OCI-LY1 (cell line): ENCODE data around the gene NF2.

Source experiments
- H2AFZ ChIP-seq: fragments of 200-600 bp; sonication (generic), shearing (Covaris generic); 2 replicates; pipeline ENCODE4 v1.6.0; 2014; ENCODE audit warnings: antibody characterized with exemption, mild to moderate bottlenecking, low read length
- H3F3A ChIP-seq: fragments of 200-600 bp; sonication (generic), shearing (Covaris generic); 2 replicates; pipeline ENCODE4 v1.6.0; 2014; ENCODE audit warnings: mild to moderate bottlenecking, antibody characterized with exemption, low read length, moderate library complexity; ENCODE audit not compliant: insufficient read depth
- H3K27ac ChIP-seq: fragments of 200-600 bp; sonication (generic); 2 replicates; pipeline ENCODE4 v1.5.1; 2014; ENCODE audit warnings: low read length, mixed run types, mild to moderate bottlenecking, low read depth; ENCODE audit not compliant: poor library complexity, severe bottlenecking
- H3K27me3 ChIP-seq: fragments of 200-600 bp; sonication (generic); 2 replicates; pipeline ENCODE4 v1.6.0; 2014; ENCODE audit warnings: antibody characterized with exemption, mild to moderate bottlenecking, low read length, moderate library complexity; ENCODE audit not compliant: insufficient read depth
- H3K36me3 ChIP-seq: fragments of 200-600 bp; sonication (generic); 2 replicates; pipeline ENCODE4 v1.6.1; 2014; ENCODE audit warnings: mild to moderate bottlenecking, antibody characterized with exemption, low read length, moderate library complexity, mixed read lengths; ENCODE audit not compliant: insufficient read depth
- H3K4me1 ChIP-seq: fragments of 200-600 bp; sonication (generic); 2 replicates; pipeline ENCODE4 v1.5.1; 2014; ENCODE audit warnings: mild to moderate bottlenecking, low read length, moderate library complexity; ENCODE audit not compliant: insufficient read depth, severe bottlenecking
- H3K4me2 ChIP-seq: fragments of 200-600 bp; sonication (generic), shearing (Covaris generic); 2 replicates; pipeline ENCODE4 v1.6.1; 2014; ENCODE audit warnings: low read length
- H3K4me3 ChIP-seq: fragments of 200-600 bp; sonication (generic); 2 replicates; pipeline ENCODE4 v1.5.1; 2014; ENCODE audit warnings: low read length, low read depth, mild to moderate bottlenecking, mixed read lengths; ENCODE audit not compliant: poor library complexity, severe bottlenecking
- H3K79me2 ChIP-seq: fragments of 200-600 bp; shearing (Covaris generic); 2 replicates; pipeline ENCODE4 v1.6.1; 2016; ENCODE audit warnings: mixed run types, low read length, mixed read lengths; ENCODE audit not compliant: insufficient read depth
- H3K9ac ChIP-seq: fragments of 200-600 bp; sonication (generic), shearing (Covaris generic); 2 replicates; pipeline ENCODE4 v1.6.1; 2014; ENCODE audit warnings: mild to moderate bottlenecking, low read length, mixed read lengths
- H3K9me2 ChIP-seq: fragments of 200-600 bp; sonication (generic), shearing (Covaris generic); 2 replicates; pipeline ENCODE4 v1.6.1; 2014; ENCODE audit warnings: low read depth, mild to moderate bottlenecking, low read length, mixed read lengths
- H3K9me3 ChIP-seq: fragments of 200-600 bp; shearing (Covaris generic); 2 replicates; pipeline ENCODE4 v1.6.1; 2014; ENCODE audit warnings: low read length, mixed read lengths
- H4K20me1 ChIP-seq: fragments of 200-600 bp; sonication (generic), shearing (Covaris generic); 2 replicates; pipeline ENCODE4 v1.6.0; 2016; ENCODE audit warnings: mild to moderate bottlenecking, low read length; ENCODE audit not compliant: insufficient read depth
- CTCF ChIP-seq: fragments of 200-600 bp; sonication (generic), shearing (Covaris generic); IDR thresholded peaks from 2 replicates; pipeline ENCODE4 v1.5.1; 2017; ENCODE audit warnings: mild to moderate bottlenecking, antibody characterized with exemption, low read length, moderate library complexity, mixed read lengths
- EZH2 ChIP-seq: fragments of 200-600 bp; sonication (generic), shearing (Covaris generic); IDR thresholded peaks from 2 replicates; pipeline ENCODE4 v1.8.0; 2017; ENCODE audit warnings: borderline replicate concordance, mixed run types, mild to moderate bottlenecking, antibody characterized with exemption, low read length, moderate library complexity, mixed read lengths

NF2 gene

GRCh38 chr22:29647954-29648737 lies 44.7 kb downstream of the NF2 start:
- Histone ChIP-seq H2AFZ (no peak overlapping the region), H3K4me1 (no peaks in the 10 kb centered on the region), H3K9ac (no peak overlapping the region), H3K27ac (no peak overlapping the region), H3K79me2 (no peaks in the 10 kb centered on the region), H3K4me2 (no peak overlapping the region), H4K20me1 (no peaks in the 10 kb centered on the region), H3K36me3 (peaks cover 11% of the 10 kb centered on the region), H3K4me3 (no peak overlapping the region), H3K9me2 (no peaks in the 10 kb centered on the region), H3K27me3 (no peaks in the 10 kb centered on the region), H3K9me3 (no peaks in the 10 kb centered on the region), H3F3A (no peaks in the 10 kb centered on the region)
- no peak for TF ChIP-seq EZH2
- no peak for TF ChIP-seq CTCF

- H3K9me3 ChIP-seq: no peaks in the 10 kb centered on the region
- H3K27ac ChIP-seq: no peak overlapping the region
- H3F3A ChIP-seq: no peaks in the 10 kb centered on the region
- no peak overlapping the region for H3K4me3 ChIP-seq
- no peak overlapping the region for H2AFZ ChIP-seq
- no peak overlapping the region for H3K4me2 ChIP-seq
- H3K27me3 ChIP-seq: no peaks in the 10 kb centered on the region
- H3K9me2 ChIP-seq: no peaks in the 10 kb centered on the region
- H3K36me3 ChIP-seq: peaks cover 10% of the 10 kb centered on the region
- TF ChIP-seq CTCF (no peak), EZH2 (no peak)
- no peaks in the 10 kb centered on the region for H3K79me2 ChIP-seq
- no peaks in the 10 kb centered on the region for H4K20me1 ChIP-seq
- H3K4me1 ChIP-seq: no peaks in the 10 kb centered on the region
- H3K9ac ChIP-seq: no peak overlapping the region
Measured at GRCh38 chr22:29650370-29650769, 46.9 kb downstream of the NF2 start.

GRCh38 chr22:29651652-29652051 lies 48.2 kb downstream of the NF2 start:
- H3K27ac ChIP-seq: no peak overlapping the region

More at GRCh38 chr22:29651652-29652051, 48.2 kb downstream of the NF2 start:
- H3K4me3 ChIP-seq: no peak overlapping the region
- H3K4me2 ChIP-seq: no peak overlapping the region
- no peaks in the 10 kb centered on the region for H3K9me2 ChIP-seq
- H3F3A ChIP-seq: no peaks in the 10 kb centered on the region
- no peaks in the 10 kb centered on the region for H3K9me3 ChIP-seq
- no peaks in the 10 kb centered on the region for H3K79me2 ChIP-seq
- H2AFZ ChIP-seq: no peak overlapping the region
- H3K9ac ChIP-seq: no peak overlapping the region
- no peaks in the 10 kb centered on the region for H4K20me1 ChIP-seq
- H3K27me3 ChIP-seq: no peaks in the 10 kb centered on the region
- no peak for TF ChIP-seq CTCF
- no peak for TF ChIP-seq EZH2
- H3K36me3 ChIP-seq: peaks cover 12% of the 10 kb centered on the region; the same call in 1 of the 2 replicates
- no peaks in the 10 kb centered on the region for H3K4me1 ChIP-seq
